ENCODE results near the gene AGTR1. TPM values are rescaled to one million over a fixed set of nuclear protein-coding genes. Genes with fewer than 3 reads are reported as not detected.
A peak's percentile ranks its signal among the peaks of the same experiment; 100 is the strongest.

The AGTR1 gene
- total and polyA plus RNA-seq, 12 donors = 20.6 to 89.2 (median 58.3) TPM

GRCh38 chr3:148710665-148711064 lies 13.0 kb downstream of the AGTR1 start:
- no peak for DNase-seq
- TF ChIP-seq CTCF (IDR thresholded peaks at IDR 0.05) (no peak), POLR2A (IDR thresholded peaks at IDR 0.05) (no peak)
- Histone ChIP-seq H3K27me3 (no peaks in the 10 kb centered on the region), H3K9me3 (replicated peaks in 1 of 3) (no peaks in the 10 kb centered on the region), H3K36me3 (replicated peaks in 1 of 2) (no peaks in the 10 kb centered on the region), H3K4me1 (replicated peaks in 1 of 2) (peaks cover 0 to 12% of the 10 kb centered on the region in 2 donors), H3K4me3 (no peak overlapping the region), H3K27ac (no peak overlapping the region)
- intact Hi-C loops (cut with DNase I) = no loop called here
- 86 to 97% (median 94%) methylated on average over 2 of the region's 2 CpGs for WGBS, 4 donors

- H3K4me3 ChIP-seq = no peak overlapping the region
- H3K4me1 ChIP-seq (replicated peaks in 1 of 2) = peaks cover 0 to 21% of the 10 kb centered on the region in 2 donors
- no peak for TF ChIP-seq CTCF (IDR thresholded peaks at IDR 0.05)
- TF ChIP-seq POLR2A (IDR thresholded peaks at IDR 0.05) = no peak
- peak overlapping the region in 1 of 5 donors; percentile 8 for H3K27ac ChIP-seq
- 84 to 94% (median 93%) methylated on average over 1 of the region's 1 CpG for WGBS, 4 donors
- DNase-seq = no peak
- intact Hi-C loops (cut with DNase I) = no loop called here
- no peaks in the 10 kb centered on the region for H3K9me3 ChIP-seq (replicated peaks in 1 of 3)
- H3K36me3 ChIP-seq (replicated peaks in 1 of 2) = no peaks in the 10 kb centered on the region
- H3K27me3 ChIP-seq = no peaks in the 10 kb centered on the region
These were observed 14.4 kb downstream of the AGTR1 start for GRCh38 chr3:148711981-148712666.

- no peak for TF ChIP-seq POLR2A (IDR thresholded peaks at IDR 0.05)
- no peak for TF ChIP-seq CTCF (IDR thresholded peaks at IDR 0.05)
- Histone ChIP-seq H3K4me1 (replicated peaks in 1 of 2) (peaks cover 0 to 30% of the 10 kb centered on the region in 2 donors), H3K27ac (no peak overlapping the region), H3K36me3 (replicated peaks in 1 of 2) (no peaks in the 10 kb centered on the region), H3K27me3 (no peaks in the 10 kb centered on the region), H3K9me3 (replicated peaks in 1 of 3) (no peaks in the 10 kb centered on the region), H3K4me3 (no peak overlapping the region)
- DNase-seq = no peak
- 82 to 100% (median 92%) methylated on average over 1 of the region's 1 CpG for WGBS, 4 donors
- intact Hi-C loops (cut with DNase I) = no loop called here
These were observed 16.8 kb downstream of the AGTR1 start for GRCh38 chr3:148714521-148714920.

GRCh38 chr3:148716657-148717056 lies 19.0 kb downstream of the AGTR1 start:
- 69 to 86% (median 79%) methylated on average over 1 of the region's 1 CpG for WGBS, 4 donors
- Histone ChIP-seq H3K4me3 (no peak overlapping the region), H3K27ac (no peak overlapping the region), H3K36me3 (replicated peaks in 1 of 2) (no peaks in the 10 kb centered on the region), H3K4me1 (replicated peaks in 1 of 2) (peaks cover 0 to 22% of the 10 kb centered on the region in 2 donors), H3K9me3 (replicated peaks in 1 of 3) (no peaks in the 10 kb centered on the region), H3K27me3 (no peaks in the 10 kb centered on the region)
- intact Hi-C loops (cut with DNase I) = no loop called here
- TF ChIP-seq CTCF (IDR thresholded peaks at IDR 0.05) (peak in 1 of 6 experiments; percentile 27), POLR2A (IDR thresholded peaks at IDR 0.05) (no peak)
- DNase-seq = no peak
